Eye (tissue), 1 donor: ENCODE results near the gene CEP72.
"Not testable (repeated sequence)": the region's sequence is repeated elsewhere in the genome, so short reads cannot be mapped to it uniquely, and the experiment has no call there.

Source experiments
- DNase-seq: peaks from one replicate; pipeline ENCODE4 v3.0.0-alpha.2; 2015

The CEP72 gene

GRCh38 chr5:686936-687335 lies 74.8 kb downstream of the CEP72 start:
- not testable (repeated sequence) for DNase-seq

- DNase-seq, result not testable (repeated sequence)
Observed at GRCh38 chr5:688348-689010, 76.3 kb downstream of the CEP72 start.

GRCh38 chr5:690293-690692 lies 78.2 kb downstream of the CEP72 start:
- not testable (repeated sequence) for DNase-seq

GRCh38 chr5:691049-691448 lies 78.9 kb downstream of the CEP72 start:
- DNase-seq, result not testable (repeated sequence)

- peak; percentile 0 for DNase-seq
Observed at GRCh38 chr5:691817-692528, 79.8 kb downstream of the CEP72 start.

GRCh38 chr5:692529-693041 lies 80.4 kb downstream of the CEP72 start:
- peak; percentile 52 for DNase-seq

- peak; percentile 91 for DNase-seq
Observed at GRCh38 chr5:693271-694041, 81.3 kb downstream of the CEP72 start, which contains the start of gene TPPP. TSS of gene TPPP (minus strand) at chr5:693352. CDS start at chr5:678060, 15,292 bp downstream.

GRCh38 chr5:694042-694431 lies 81.9 kb downstream of the CEP72 start:
- DNase-seq, result not testable (repeated sequence)

GRCh38 chr5:695475-695874 lies 83.3 kb downstream of the CEP72 start:
- DNase-seq, result not testable (repeated sequence)

GRCh38 chr5:696191-696590 lies 84.1 kb downstream of the CEP72 start:
- not testable (repeated sequence) for DNase-seq

GRCh38 chr5:696753-697702 lies 84.9 kb downstream of the CEP72 start:
- DNase-seq, result not testable (repeated sequence)
